Lung (tissue), 12 donors: ENCODE measurements around the gene MFAP5. TPM values are rescaled to one million over a fixed set of nuclear protein-coding genes. Genes with fewer than 3 reads are reported as not detected.

Experiments
- ATAC-seq: fragments of 200-7000 bp; cut with Tn5 transposase; one replicate; pipeline ENCODE4 v1.9.1; 2020; ENCODE audit warnings: moderate number of reproducible peaks; ENCODE audit not compliant: insufficient read depth, low FRiP score
- DNase-seq, 3 donors: peaks; one replicate each; pipeline ENCODE4 v3.0.0-alpha.2; 2013 to 2017
- H3K27ac ChIP-seq, 2 donors: one replicate each; pipeline ENCODE4 v1.5.1; 2013; ENCODE audit warnings: mild to moderate bottlenecking in 2 of 2, moderate library complexity in 2 of 2, control low read depth in 1 of 2, inconsistent platforms in 1 of 2, low read depth in 1 of 2, low read length in 1 of 2
- H3K27me3 ChIP-seq, 3 donors: one replicate each; pipeline ENCODE4 v1.5.1; 2013; ENCODE audit warnings: low read length in 2 of 3; ENCODE audit not compliant: control insufficient read depth in 3 of 3, insufficient read depth in 3 of 3
- H3K36me3 ChIP-seq, 4 donors: one replicate each; pipeline ENCODE4 v1.5.1; 2013; ENCODE audit warnings: low read length in 4 of 4, mild to moderate bottlenecking in 1 of 4, moderate library complexity in 1 of 4; ENCODE audit not compliant: control insufficient read depth in 4 of 4, insufficient read depth in 4 of 4
- H3K4me1 ChIP-seq, 5 donors: one replicate each; pipeline ENCODE4 v1.5.1; 2013; ENCODE audit warnings: low read length in 5 of 5, mild to moderate bottlenecking in 2 of 5, moderate library complexity in 1 of 5; ENCODE audit not compliant: control insufficient read depth in 5 of 5, insufficient read depth in 5 of 5
- H3K4me3 ChIP-seq: one replicate; pipeline ENCODE4 v1.5.1; 2013; ENCODE audit warnings: mild to moderate bottlenecking, control low read depth, moderate library complexity
- H3K9ac ChIP-seq, 2 donors: one replicate each; pipeline ENCODE4 v1.5.1; 2013; ENCODE audit warnings: low read length in 2 of 2, control low read depth in 1 of 2; ENCODE audit not compliant: insufficient read depth in 1 of 2
- H3K9me3 ChIP-seq, 4 donors: one replicate each; pipeline ENCODE4 v1.5.1; 2013; ENCODE audit warnings: low read length in 3 of 4, mild to moderate bottlenecking in 1 of 4, moderate library complexity in 1 of 4; ENCODE audit not compliant: control insufficient read depth in 4 of 4, insufficient read depth in 3 of 4
- CTCF ChIP-seq: IDR thresholded peaks from 2 replicates; pipeline ENCODE4 v1.5.1; 2012; ENCODE audit warnings: mild to moderate bottlenecking; ENCODE audit errors: control extremely low read depth, extremely low read depth
- WGBS, 2 donors: extraction: QIAGEN DNeasy Blood & Tissue Kit; methylation state at CpG; one replicate each; pipeline ENCODE4 v1.1.7; 2013; 5-methylcytosine and 5-hydroxymethylcytosine counted together
- polyA plus RNA-seq, 2 donors: library from polyadenylated mRNA; stranded (reverse); fragments of 200-250 nt; gene quantifications; one replicate each; pipeline ENCODE4 v1.2.1, GENCODE V29; 2013
- total RNA-seq, 2 donors: library from RNA; depleted of rRNA in 1 of 2; stranded (reverse); fragments of >200 nt in 1 of 2; gene quantifications; one replicate each; pipeline ENCODE4 v1.2.1, GENCODE V29; 2014 to 2021
- donor health status: control.
- donor health status: control.
- donor health status: Bipolar disorder and iron deficiency.
- donor health status: healthy.
- donor health status: DM: yes; HTN: yes; CAD: no.

MFAP5 gene
- total and polyA plus RNA-seq, 4 donors = 1.6 to 10.0 (median 3.5) TPM

DNA sequence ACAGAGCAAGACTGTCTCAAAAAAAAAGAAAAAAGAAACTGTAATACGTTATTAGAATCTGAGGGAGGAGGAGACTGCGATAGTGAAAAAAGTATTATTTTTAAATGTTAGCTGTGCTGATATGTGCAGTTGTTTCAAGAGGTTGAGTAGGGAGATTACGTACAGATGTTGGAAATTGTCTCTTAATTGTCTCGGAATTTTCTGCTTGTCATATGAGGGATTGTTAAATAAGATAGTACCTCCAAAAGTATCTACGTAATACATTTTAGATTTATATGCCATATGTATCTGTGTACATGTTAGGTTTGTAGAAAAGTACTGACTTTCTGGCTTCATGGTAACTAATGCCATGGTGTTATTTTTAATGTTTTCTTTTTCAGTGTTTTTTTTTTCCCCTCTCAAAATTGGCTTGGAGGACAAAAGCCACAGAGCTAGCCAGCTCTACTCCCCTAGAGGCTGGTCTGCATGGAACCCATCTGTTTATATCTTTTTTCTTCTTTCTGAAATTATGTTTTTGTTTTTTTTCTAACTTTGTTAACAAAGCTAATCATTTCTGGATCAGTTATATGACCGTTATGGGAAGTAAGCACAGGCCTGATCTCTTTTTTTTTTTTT, 38.5 kb upstream of the MFAP5 start:
- no peak for TF ChIP-seq CTCF
- peak in 2 of 3 donors; percentile 57 to 66 for DNase-seq

DNA sequence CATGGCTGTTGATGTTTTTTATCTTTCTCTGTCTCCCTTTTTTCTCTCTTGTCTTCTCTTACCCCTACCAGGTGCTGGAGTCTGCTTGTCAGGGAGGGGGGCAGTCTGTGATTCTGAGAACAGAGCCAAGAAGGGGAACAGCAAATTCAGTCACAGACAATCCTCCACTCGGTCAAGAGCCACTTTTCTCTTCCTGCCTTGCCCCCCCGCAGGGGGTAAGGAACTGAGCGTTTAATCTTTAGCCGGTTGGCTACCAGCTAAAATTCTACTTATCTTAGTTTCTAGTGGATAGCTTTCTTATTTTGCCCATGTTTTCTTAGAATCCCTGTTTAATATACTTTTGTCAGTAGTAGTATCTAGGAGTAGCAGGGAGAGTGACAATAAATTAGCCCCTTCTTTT, 37.1 kb upstream of the MFAP5 start:
- H3K27ac ChIP-seq = no peak overlapping the region
- TF ChIP-seq CTCF = no peak
- no peaks in the 10 kb centered on the region for H3K36me3 ChIP-seq
- WGBS, 2 donors = 8 to 12% methylated on average over 4 of the region's 4 CpGs
- no peak overlapping the region for H3K9ac ChIP-seq
- H3K4me3 ChIP-seq = no peak overlapping the region
- no peaks in the 10 kb centered on the region for H3K27me3 ChIP-seq
- ATAC-seq (no peak), DNase-seq (no peak)
- H3K4me1 ChIP-seq = peaks cover 0 to 39% (median 3%) of the 10 kb centered on the region in 5 donors
- no peaks in the 10 kb centered on the region for H3K9me3 ChIP-seq

More for the DNA sequence above, 38.5 kb upstream of the MFAP5 start:
- H3K27ac ChIP-seq = no peak overlapping the region
- no peaks in the 10 kb centered on the region for H3K36me3 ChIP-seq
- H3K9me3 ChIP-seq = no peaks in the 10 kb centered on the region
- H3K4me1 ChIP-seq = peaks cover 0 to 39% (median 3%) of the 10 kb centered on the region in 5 donors
- WGBS, 2 donors = 84% methylated on average over 6 of the region's 6 CpGs
- no peak for ATAC-seq
- H3K27me3 ChIP-seq = no peaks in the 10 kb centered on the region
- peak overlapping the region in 1 of 2 donors; percentile 23 for H3K9ac ChIP-seq
- H3K4me3 ChIP-seq = no peak overlapping the region

DNA sequence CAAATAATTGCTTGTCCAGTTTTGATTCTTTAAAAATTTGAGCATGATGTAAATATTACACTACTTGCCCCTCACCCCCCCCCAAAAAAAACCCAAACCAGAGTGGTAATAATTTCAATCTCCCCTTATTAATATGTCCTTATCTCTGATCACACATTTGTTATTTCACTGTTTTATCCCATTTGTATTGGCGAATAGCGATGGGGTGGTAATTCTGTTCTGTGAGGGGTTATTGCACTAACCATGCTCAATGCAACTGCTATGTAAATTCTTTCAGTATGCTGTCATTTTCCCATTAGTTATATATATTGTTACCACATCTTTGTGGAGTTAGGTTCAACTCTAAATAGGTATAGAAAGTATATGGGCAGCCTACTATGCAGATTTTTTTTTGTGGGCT, 36.3 kb upstream of the MFAP5 start:
- Histone ChIP-seq H3K9ac (peak overlapping the region; percentile 50 to 91), H3K4me1 (peaks cover 0 to 39% (median 3%) of the 10 kb centered on the region in 5 donors), H3K4me3 (peak overlapping the region; percentile 99), H3K36me3 (no peaks in the 10 kb centered on the region), H3K9me3 (no peaks in the 10 kb centered on the region), H3K27ac (no peak overlapping the region), H3K27me3 (no peaks in the 10 kb centered on the region)
- TF ChIP-seq CTCF = no peak
- DNase-seq (peak in 2 of 3 donors; percentile 37 to 40), ATAC-seq (no peak)
- 8 to 15% methylated on average over 2 of the region's 2 CpGs for WGBS, 2 donors
